ENCODE data around the gene SPATA9.

- no peak for TF ChIP-seq CTCF (conservative IDR thresholded peaks at IDR 0.05)
- TF ChIP-seq EZH2 (IDR thresholded peaks at IDR 0.05; ENCODE audit: low read depth) = no peak
Measured at GRCh38 chr5:95672641-95673040, 10.2 kb downstream of the SPATA9 start.

All from PC-9 (cell line).